AG04449 (cell line): ENCODE data around the gene SLC3A2.

ENCODE experiments used
- CTCF ChIA-PET: fragments of 350-600 bp; formaldehyde crosslinking; extraction: SDS; loops from one replicate; lab custom pipeline; 2021; ENCODE audit warnings: antibody characterized with exemption; lab: Yijun Ruan, JAX
- POLR2A ChIA-PET: fragments of 400-600, 350-600 bp; formaldehyde crosslinking; extraction: SDS; loops from one replicate; lab custom pipeline; 2020; ENCODE audit warnings: antibody characterized with exemption, inconsistent platforms; lab: Yijun Ruan, JAX
- DNase-seq: peaks from one replicate; pipeline ENCODE4 v3.0.0-alpha.2; 2010; ENCODE audit warnings: low read depth, low spot score
- H3K4me3 ChIP-seq: 2 replicates; pipeline ENCODE4 v1.5.1; 2011; ENCODE audit warnings: low read depth, mild to moderate bottlenecking, control low read depth, low read length
- CTCF ChIP-seq: IDR thresholded peaks from one replicate; pipeline ENCODE4 v1.5.1; 2011; ENCODE audit warnings: mild to moderate bottlenecking, moderate library complexity, low read length, control low read depth, inconsistent platforms; ENCODE audit not compliant: insufficient read depth; ENCODE audit errors: missing control alignments

The SLC3A2 gene

GRCh38 chr11:62852523-62853188 lies 28.0 kb upstream of the SLC3A2 start:
- POLR2A ChIA-PET: interaction anchor here (1.1 to 8.3 kb wide), 2 partner anchors 12 to 28 kb away, joined by 3 to 193 read pairs; partner anchors contain the start of genes SLC3A2 and WDR74

DNA sequence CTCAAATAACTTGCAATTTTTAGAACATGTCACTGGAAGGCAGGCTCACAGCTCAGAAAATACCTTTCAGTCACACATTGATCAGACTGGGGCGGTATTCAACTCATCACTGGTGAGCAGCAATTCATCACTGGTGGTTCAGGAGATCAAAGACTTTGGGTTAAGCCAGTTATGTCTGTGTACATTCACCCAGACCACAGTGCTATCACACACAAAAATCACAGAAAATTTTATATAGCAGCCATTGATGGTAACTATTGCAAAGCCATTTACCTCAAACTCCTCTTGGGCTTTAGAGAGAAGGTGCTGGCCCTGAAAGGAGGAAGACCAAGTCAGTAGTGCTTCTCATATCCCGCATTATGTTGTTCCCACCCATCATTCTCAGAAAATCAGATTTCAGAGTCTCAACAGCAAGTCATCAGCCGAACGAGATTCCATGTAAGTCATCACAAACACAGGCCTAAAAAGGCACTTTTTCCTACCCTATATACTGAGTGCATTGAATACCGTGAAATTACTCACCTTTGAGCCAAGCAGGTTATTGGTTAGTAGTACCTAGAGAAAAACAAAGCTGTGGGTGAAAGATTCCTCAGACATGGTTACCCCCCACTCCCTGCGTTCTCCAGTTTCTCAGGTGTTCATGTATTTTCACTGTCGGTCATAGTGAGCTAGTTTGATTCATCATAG lies 27.3 kb upstream of the SLC3A2 start:
- CTCF ChIA-PET: interaction anchor here (0.8 to 1.6 kb wide), 4 partner anchors 8 to 67 kb away, joined by 4 to 7 read pairs (median 4); partner anchors contain the start of gene SLC3A2
- POLR2A ChIA-PET: interaction anchor here (0.6 to 8.3 kb wide), 8 partner anchors 11 to 279 kb away, joined by 3 to 193 read pairs (median 4); partner anchors contain the start of genes EEF1G, SLC3A2, STX5 and TMEM179B
- no peak for DNase-seq
- TF ChIP-seq CTCF: no peak
- peak overlapping the region; percentile 92 for H3K4me3 ChIP-seq

More at GRCh38 chr11:62852523-62853188, 28.0 kb upstream of the SLC3A2 start:
- no peak overlapping the region for H3K4me3 ChIP-seq
- CTCF ChIA-PET: no interaction called here
- DNase-seq: no peak
- TF ChIP-seq CTCF: no peak

DNA sequence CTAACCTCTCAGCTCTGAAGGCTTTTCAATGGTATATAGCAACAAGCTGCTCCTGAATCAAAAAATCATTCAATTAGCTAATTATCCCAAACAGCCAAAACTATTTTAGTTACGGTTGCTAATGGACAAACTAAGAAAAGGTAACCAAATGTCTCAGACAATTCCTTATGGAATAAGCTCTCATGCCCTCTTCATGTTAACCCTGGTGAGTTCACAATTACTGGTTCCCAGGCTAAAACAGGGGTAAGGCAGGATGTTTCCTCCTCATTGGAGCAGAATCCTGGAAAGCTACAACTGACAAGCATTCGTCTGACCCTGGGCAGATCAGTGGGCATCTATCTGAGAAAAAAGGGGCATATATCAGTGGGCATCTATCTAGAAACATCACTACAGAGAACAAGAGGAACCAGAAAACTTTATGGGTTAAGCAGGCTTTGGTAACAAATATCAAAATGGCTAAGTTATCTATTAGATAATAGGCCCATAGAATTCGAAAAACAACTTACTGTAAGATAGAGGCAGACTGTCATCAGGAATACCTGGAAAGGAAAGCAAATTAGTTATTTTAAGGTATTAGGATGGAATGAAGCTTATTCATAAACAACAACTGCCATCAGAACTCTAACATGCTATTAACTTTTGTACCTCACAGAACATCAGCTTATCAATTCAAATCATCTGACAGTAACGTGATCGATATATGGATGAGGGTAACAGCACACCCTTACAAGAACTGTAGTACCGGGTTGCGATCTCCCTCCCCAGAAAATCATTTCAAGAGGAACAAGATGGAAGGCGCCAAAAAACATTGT lies 26.5 kb upstream of the SLC3A2 start:
- TF ChIP-seq CTCF: no peak
- CTCF ChIA-PET: interaction anchor here (0.8 to 1.8 kb wide), 6 partner anchors 8 to 68 kb away, joined by 4 to 7 read pairs (median 4); partner anchors contain the start of gene SLC3A2
- POLR2A ChIA-PET: interaction anchor here (0.6 to 8.3 kb wide), 12 partner anchors 11 to 280 kb away, joined by 3 to 193 read pairs (median 4); partner anchors contain the start of genes C11orf98, CSKMT, EEF1G and NXF1

GRCh38 chr11:62854825-62855570 lies 25.7 kb upstream of the SLC3A2 start:
- no peak for DNase-seq
- TF ChIP-seq CTCF: no peak
- POLR2A ChIA-PET: interaction anchor here (0.6 to 8.3 kb wide), 20 partner anchors 9 to 264 kb away, joined by 3 to 193 read pairs (median 4); partner anchors contain the start of genes C11orf98, CSKMT, HNRNPUL2 and NXF1
- H3K4me3 ChIP-seq: peak overlapping the region; percentile 92
- CTCF ChIA-PET: interaction anchor here (1.0 to 1.8 kb wide), 6 partner anchors 8 to 69 kb away, joined by 4 to 10 read pairs (median 7); no protein-coding TSS in a partner anchor

More for the DNA sequence above, 26.5 kb upstream of the SLC3A2 start:
- peak overlapping the region; percentile 92 for H3K4me3 ChIP-seq
- DNase-seq: no peak

DNA sequence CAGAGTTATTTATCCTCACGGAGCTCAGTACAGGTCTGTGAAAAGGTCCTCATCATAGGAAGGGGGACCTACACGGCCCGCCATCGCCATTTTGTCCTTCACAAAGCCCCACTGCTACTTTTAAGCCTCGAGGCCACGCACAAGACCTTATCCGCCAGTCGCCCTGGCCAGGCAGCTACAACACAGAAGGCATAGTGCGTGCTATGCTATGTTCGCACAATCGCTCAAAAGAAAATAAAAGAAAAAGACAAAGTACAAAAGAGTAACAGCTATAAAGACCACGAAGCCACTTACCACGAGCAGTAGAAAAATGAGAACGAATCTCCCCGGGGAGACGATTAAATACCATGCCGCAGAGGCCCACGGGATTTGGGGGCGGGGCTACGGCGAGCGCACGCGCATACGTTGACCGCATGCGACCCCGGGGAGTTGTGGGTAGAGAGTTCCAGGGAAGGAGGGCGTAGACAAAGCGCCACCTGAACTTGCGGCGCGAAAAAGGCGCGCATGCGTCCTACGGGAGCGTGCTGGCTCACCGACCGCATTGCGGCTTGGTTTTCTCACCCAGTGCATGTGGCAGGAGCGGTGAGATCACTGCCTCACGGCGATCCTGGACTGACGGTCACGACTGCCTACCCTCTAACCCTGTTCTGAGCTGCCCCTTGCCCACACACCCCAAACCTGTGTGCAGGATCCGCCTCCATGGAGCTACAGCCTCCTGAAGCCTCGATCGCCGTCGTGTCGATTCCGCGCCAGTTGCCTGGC lies 24.9 kb upstream of the SLC3A2 start:
- DNase-seq: peak; percentile 82
- ChIA-PET POLR2A (interaction anchor here (0.6 to 8.3 kb wide), 21 partner anchors 7 to 264 kb away, joined by 3 to 193 read pairs (median 4); partner anchors contain the start of genes C11orf98, CSKMT, GANAB and HNRNPUL2), CTCF (interaction anchor here (1.3 to 1.8 kb wide), 4 partner anchors 9 to 69 kb away, joined by 4 to 10 read pairs (median 7); no protein-coding TSS in a partner anchor)
- no peak for TF ChIP-seq CTCF
- peak overlapping the region; percentile 92 for H3K4me3 ChIP-seq
